IMR-90 (cell line): ENCODE measurements around the gene SLC5A10. TPM values are rescaled to one million over a fixed set of nuclear protein-coding genes. Genes with fewer than 3 reads are reported as not detected.

Source experiments
- ATAC-seq: fragments of 200-7000 bp; cut with Tn5 transposase; 2 replicates; pipeline ENCODE4 v1.9.1; 2020; ENCODE audit warnings: low read depth, mild to moderate bottlenecking, moderate library complexity
- BruUV-seq: library from RNA; stranded (reverse); fragments of 400-500 nt; replicated peaks from 2 replicates; lab custom pipeline; 2021; lab: Mats Ljungman, UMichigan
- CTCF ChIA-PET: fragments of 300-600 bp; formaldehyde crosslinking; extraction: SDS; loops from one replicate; lab custom pipeline; 2021; ENCODE audit warnings: antibody characterized with exemption; lab: Yijun Ruan, JAX
- POLR2A ChIA-PET: fragments of 300-600 bp; sonication (Branson Sonifier 250); formaldehyde crosslinking; loops from one replicate; lab custom pipeline; 2022; ENCODE audit warnings: antibody characterized with exemption; ENCODE audit not compliant: unreplicated experiment; lab: Charles Lee
- DNase-seq: peaks from one replicate; pipeline ENCODE4 v3.0.0; 2013
- H2AFZ ChIP-seq: replicated peaks from 2 replicates; pipeline ENCODE3; 2013; ENCODE audit warnings: low read length, mild to moderate bottlenecking; ENCODE audit not compliant: poor library complexity
- H2AK5ac ChIP-seq: 2 replicates; pipeline ENCODE4 v1.6.1; 2013; ENCODE audit warnings: low read depth, low read length, inconsistent platforms
- H2AK9ac ChIP-seq: replicated peaks from 2 replicates; pipeline ENCODE3; 2013; ENCODE audit warnings: mild to moderate bottlenecking, low read depth, low read length, moderate library complexity; ENCODE audit not compliant: poor library complexity
- H2BK120ac ChIP-seq: 2 replicates; pipeline ENCODE4 v1.6.1; 2013; ENCODE audit warnings: low read depth, low read length, inconsistent platforms
- H2BK15ac ChIP-seq: 3 replicates; pipeline ENCODE4 v1.6.1; 2013; ENCODE audit warnings: low read depth, low read length, inconsistent platforms
- H2BK20ac ChIP-seq: 2 replicates; pipeline ENCODE4 v1.6.1; 2013; ENCODE audit warnings: low read depth, mild to moderate bottlenecking, inconsistent platforms, low read length, moderate library complexity
- H2BK5ac ChIP-seq: 2 replicates; pipeline ENCODE4 v1.6.1; 2013; ENCODE audit warnings: mild to moderate bottlenecking, low read depth, low read length, inconsistent platforms; ENCODE audit not compliant: poor library complexity, severe bottlenecking
- H3K14ac ChIP-seq: replicated peaks from 2 replicates; pipeline ENCODE4 v1.6.1; 2013; ENCODE audit warnings: low read depth, low read length, inconsistent platforms
- H3K18ac ChIP-seq: 2 replicates; pipeline ENCODE4 v1.6.1; 2013; ENCODE audit warnings: low read depth, low read length, control low read depth
- H3K23ac ChIP-seq: 2 replicates; pipeline ENCODE4 v1.6.1; 2013; ENCODE audit warnings: low read depth, low read length, inconsistent platforms
- H3K27ac ChIP-seq: 2 replicates; pipeline ENCODE4 v1.5.1; 2013; ENCODE audit warnings: mild to moderate bottlenecking, control low read depth, low read length; ENCODE audit not compliant: insufficient read depth
- H3K27me3 ChIP-seq: 2 replicates; pipeline ENCODE4 v1.6.1; 2013; ENCODE audit warnings: low read length; ENCODE audit not compliant: control insufficient read depth, insufficient read depth
- H3K36me3 ChIP-seq: 2 replicates; pipeline ENCODE4 v1.6.1; 2013; ENCODE audit warnings: low read length, mixed read lengths; ENCODE audit not compliant: control insufficient read depth, insufficient read depth
- H3K4ac ChIP-seq: 2 replicates; pipeline ENCODE4 v1.6.1; 2013; ENCODE audit warnings: low read depth, low read length, inconsistent platforms
- H3K4me1 ChIP-seq: 2 replicates; pipeline ENCODE4 v1.6.1; 2013; ENCODE audit warnings: low read length, mixed read lengths; ENCODE audit not compliant: control insufficient read depth, insufficient read depth
- H3K4me2 ChIP-seq: 2 replicates; pipeline ENCODE4 v1.6.1; 2013; ENCODE audit warnings: low read depth, mild to moderate bottlenecking, control low read depth, low read length, moderate library complexity
- H3K4me3 ChIP-seq: 2 replicates; pipeline ENCODE4 v1.5.1; 2013; ENCODE audit warnings: low read depth, mild to moderate bottlenecking, control low read depth, low read length, moderate library complexity; ENCODE audit not compliant: insufficient read depth
- H3K56ac ChIP-seq: 2 replicates; pipeline ENCODE4 v1.6.1; 2013; ENCODE audit warnings: low read length, inconsistent platforms; ENCODE audit not compliant: insufficient read depth; ENCODE audit errors: extremely low read depth
- H3K79me1 ChIP-seq, 2 experiments: 2 replicates each; pipeline ENCODE4 v1.6.1; 2013; ENCODE audit warnings: low read length in 2 of 2, inconsistent platforms in 1 of 2, low read depth in 1 of 2
- H3K9ac ChIP-seq: 2 replicates; pipeline ENCODE4 v1.6.1; 2013; ENCODE audit warnings: low read depth, low read length, control low read depth
- H3K9me1 ChIP-seq: 2 replicates; pipeline ENCODE4 v1.6.1; 2013; ENCODE audit warnings: low read length, inconsistent platforms; ENCODE audit not compliant: insufficient read depth
- H3K9me3 ChIP-seq: 2 replicates; pipeline ENCODE4 v1.6.1; 2013; ENCODE audit warnings: low read length; ENCODE audit not compliant: control insufficient read depth, insufficient read depth
- H4K20me1 ChIP-seq: 2 replicates; pipeline ENCODE4 v1.6.1; 2013; ENCODE audit warnings: low read length, inconsistent platforms; ENCODE audit not compliant: insufficient read depth
- H4K5ac ChIP-seq: 2 replicates; pipeline ENCODE4 v1.6.1; 2013; ENCODE audit warnings: mild to moderate bottlenecking, low read depth, low read length, control low read depth
- H4K8ac ChIP-seq, 2 experiments: 2 replicates each; pipeline ENCODE4 v1.6.1; 2013; ENCODE audit warnings: low read depth in 2 of 2, low read length in 2 of 2, control low read depth in 1 of 2, inconsistent platforms in 1 of 2
- H4K91ac ChIP-seq: 2 replicates; pipeline ENCODE4 v1.6.1; 2013; ENCODE audit warnings: low read depth, low read length, inconsistent platforms; ENCODE audit not compliant: insufficient read depth
- BHLHE40 ChIP-seq: fragments of 150-350 bp; IDR thresholded peaks from 2 replicates; pipeline ENCODE4 v1.6.1; 2016; ENCODE audit warnings: mild to moderate bottlenecking, low read depth, low read length
- CEBPB ChIP-seq: IDR thresholded peaks from 2 replicates; pipeline ENCODE4 v1.6.1; 2012; ENCODE audit warnings: low read depth, low read length, improper control_type of control experiment
- CHD1 ChIP-seq: IDR thresholded peaks from 2 replicates; pipeline ENCODE4 v1.6.1; 2012; ENCODE audit warnings: low read depth, low read length, improper control_type of control experiment
- FOS ChIP-seq: fragments of 150-350 bp; IDR thresholded peaks from 2 replicates; pipeline ENCODE4 v1.6.1; 2016; ENCODE audit warnings: low read depth, low read length
- MAFK ChIP-seq: IDR thresholded peaks from 2 replicates; pipeline ENCODE4 v1.6.1; 2012; ENCODE audit warnings: low read depth, low read length, improper control_type of control experiment
- MAZ ChIP-seq: IDR thresholded peaks from 2 replicates; pipeline ENCODE4 v1.6.1; 2012; ENCODE audit warnings: low read depth, mild to moderate bottlenecking, low read length, improper control_type of control experiment, moderate library complexity, borderline replicate concordance
- MXI1 ChIP-seq: IDR thresholded peaks from 2 replicates; pipeline ENCODE4 v1.6.1; 2012; ENCODE audit warnings: low read depth, mild to moderate bottlenecking, low read length, moderate library complexity, borderline replicate concordance
- NFE2L2 ChIP-seq: fragments of 150-350 bp; IDR thresholded peaks from 2 replicates; pipeline ENCODE4 v1.6.1; 2016; ENCODE audit warnings: low read depth, mild to moderate bottlenecking, low read length
- POLR2A ChIP-seq: IDR thresholded peaks from 2 replicates; pipeline ENCODE4 v1.6.1; 2012; ENCODE audit warnings: mild to moderate bottlenecking, low read depth, low read length
- RAD21 ChIP-seq: IDR thresholded peaks from 2 replicates; pipeline ENCODE4 v1.6.1; 2012; ENCODE audit warnings: low read length, improper control_type of control experiment
- RCOR1 ChIP-seq: IDR thresholded peaks from 2 replicates; pipeline ENCODE4 v1.6.1; 2012; ENCODE audit warnings: mild to moderate bottlenecking, low read length, improper control_type of control experiment; ENCODE audit not compliant: insufficient replicate concordance
- RFX5 ChIP-seq: IDR thresholded peaks from 2 replicates; pipeline ENCODE4 v1.8.0; 2012; ENCODE audit warnings: low read depth, mild to moderate bottlenecking, low read length, moderate library complexity
- SMC3 ChIP-seq: fragments of 150-350 bp; IDR thresholded peaks from 2 replicates; pipeline ENCODE4 v1.6.1; 2016; ENCODE audit warnings: low read depth, mild to moderate bottlenecking, antibody characterized with exemption, low read length, moderate library complexity
- WGBS, 2 experiments: methylation state at CpG; one replicate each; pipeline versions ENCODE4 v1.1.5 to v1.1.7; 2013; ENCODE audit warnings: missing lambda C conversion rate in 2 of 2; ENCODE audit not compliant: insufficient read length in 1 of 2; ENCODE audit errors: extremely low coverage in 2 of 2; 5-methylcytosine and 5-hydroxymethylcytosine counted together
- dilution Hi-C: fragments of 300-500 bp; cut with HindIII; formaldehyde crosslinking; loops from one replicate; pipeline ENCODE4 v1.14.3; 2018; ENCODE audit warnings: low sequenced_read_pairs; ENCODE audit not compliant: unreplicated experiment
- in situ Hi-C: fragments of 300-500 bp; cut with MboI; formaldehyde crosslinking; loops from 3 replicates; pipeline ENCODE4 v1.14.3; 2019; ENCODE audit warnings: low sequenced_read_pairs, inconsistent platforms, mixed read lengths
- intact Hi-C: fragments of 100-400 bp; cut with micrococcal nuclease; formaldehyde crosslinking; loops from 2 replicates; pipeline ENCODE4 v1.10.0; 2022
- polyA plus RNA-seq, 3 experiments: library from polyadenylated mRNA; depleted of rRNA; stranded (reverse); fragments of >200 nt; gene quantifications; 2 replicates each; pipeline ENCODE4 v1.2.3, GENCODE V29; 2012; ENCODE audit warnings: low replicate concordance in 1 of 3
- total RNA-seq: library from RNA; depleted of rRNA; stranded (reverse); fragments of >200 nt; gene quantifications from 2 replicates; pipeline ENCODE4 v1.2.3, GENCODE V29; 2012
- TF ChIP-seq, protein P1 (sequence below): fragments of 150-350 bp; IDR thresholded peaks from 2 replicates; pipeline ENCODE4 v1.6.1; 2017; ENCODE audit warnings: mild to moderate bottlenecking, antibody characterized with exemption, low read length, low read depth
- TF ChIP-seq, protein P2 (sequence below): fragments of 150-350 bp; IDR thresholded peaks from 2 replicates; pipeline ENCODE4 v1.6.1; 2016; ENCODE audit warnings: low read depth, mild to moderate bottlenecking, low read length, moderate library complexity, borderline replicate concordance
- TF ChIP-seq, protein P3 (sequence below): conservative IDR thresholded peaks from 2 replicates; pipeline ENCODE4 v1.5.1; 2012; ENCODE audit warnings: mild to moderate bottlenecking, low read depth, low read length, improper control_type of control experiment

SLC5A10 gene
- total and polyA plus RNA-seq, 2 of the 4 experiments (the other 2 are of a cell fraction): not detected

DNA sequence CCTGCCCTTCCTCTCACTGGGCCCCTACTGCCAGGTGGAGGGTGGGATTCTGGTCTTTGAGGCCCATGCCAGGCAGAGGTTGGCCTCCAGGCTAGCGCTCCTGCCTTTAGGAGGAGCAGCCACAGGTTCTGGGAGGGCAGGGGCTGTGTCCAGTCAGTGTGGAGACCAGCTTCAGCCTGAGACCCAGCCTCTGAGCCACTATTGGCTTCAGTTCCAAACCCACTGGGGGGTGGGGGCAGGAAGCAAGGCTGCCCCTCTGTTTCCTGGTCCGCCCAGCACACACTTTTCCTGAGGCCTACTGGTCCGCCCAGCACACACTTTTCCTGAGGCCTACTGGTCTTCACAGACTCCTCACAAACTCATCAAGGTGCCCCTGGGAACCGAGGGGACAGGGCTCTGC lies 16.4 kb downstream of the SLC5A10 start:
- no peaks in the 10 kb centered on the region for H4K20me1 ChIP-seq
- 90% methylated on average over 2 of the region's 4 CpGs; no CpG with 5 or more reads in 1 of the 2 experiments for WGBS, 2 experiments
- H2AFZ ChIP-seq: peak overlapping the region; percentile 23
- H2BK120ac ChIP-seq: no peak overlapping the region
- peaks cover 4% of the 10 kb centered on the region; the same call in 1 of the 2 replicates for H3K9me1 ChIP-seq
- H3K9me3 ChIP-seq: no peaks in the 10 kb centered on the region
- H4K8ac ChIP-seq: no peak overlapping the region
- H2AK5ac ChIP-seq: no peak overlapping the region
- peaks cover 12% of the 10 kb centered on the region for H3K4me1 ChIP-seq
- ChIA-PET POLR2A (no interaction called here), CTCF (no interaction called here)
- no peak overlapping the region for H3K4me3 ChIP-seq
- peaks cover 21% of the 10 kb centered on the region for H3K36me3 ChIP-seq
- H3K14ac ChIP-seq: no peak overlapping the region
- no peak overlapping the region for H3K4ac ChIP-seq
- in situ Hi-C loops (no loop called here), intact Hi-C loops (no loop called here), dilution Hi-C loops (no loop called here)
- H4K5ac ChIP-seq: no peak overlapping the region
- DNase-seq (no peak), ATAC-seq (no peak)
- peak overlapping the region; percentile 52 for H2AK9ac ChIP-seq
- H3K27me3 ChIP-seq: no peaks in the 10 kb centered on the region
- no peak overlapping the region; the same call in 1 of the 2 replicates for H4K91ac ChIP-seq
- BruUV-seq: no TSS peak
- no peak overlapping the region for H3K56ac ChIP-seq
- peaks cover 8 to 11% of the 10 kb centered on the region in 2 experiments; a peak in 3 of 4 replicates for H3K79me1 ChIP-seq
- no peak overlapping the region for H2BK15ac ChIP-seq
- H3K4me2 ChIP-seq: no peak overlapping the region
- H3K18ac ChIP-seq: no peak overlapping the region
- no peak overlapping the region for H3K9ac ChIP-seq
- no peak overlapping the region for H2BK20ac ChIP-seq
- no peak overlapping the region for H2BK5ac ChIP-seq
- no peak overlapping the region for H3K23ac ChIP-seq
- H3K27ac ChIP-seq: no peak overlapping the region
- TF ChIP-seq CHD1: no peak
- TF ChIP-seq, protein P1, sequence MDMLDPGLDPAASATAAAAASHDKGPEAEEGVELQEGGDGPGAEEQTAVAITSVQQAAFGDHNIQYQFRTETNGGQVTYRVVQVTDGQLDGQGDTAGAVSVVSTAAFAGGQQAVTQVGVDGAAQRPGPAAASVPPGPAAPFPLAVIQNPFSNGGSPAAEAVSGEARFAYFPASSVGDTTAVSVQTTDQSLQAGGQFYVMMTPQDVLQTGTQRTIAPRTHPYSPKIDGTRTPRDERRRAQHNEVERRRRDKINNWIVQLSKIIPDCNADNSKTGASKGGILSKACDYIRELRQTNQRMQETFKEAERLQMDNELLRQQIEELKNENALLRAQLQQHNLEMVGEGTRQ: no peak
- TF ChIP-seq, protein P2, sequence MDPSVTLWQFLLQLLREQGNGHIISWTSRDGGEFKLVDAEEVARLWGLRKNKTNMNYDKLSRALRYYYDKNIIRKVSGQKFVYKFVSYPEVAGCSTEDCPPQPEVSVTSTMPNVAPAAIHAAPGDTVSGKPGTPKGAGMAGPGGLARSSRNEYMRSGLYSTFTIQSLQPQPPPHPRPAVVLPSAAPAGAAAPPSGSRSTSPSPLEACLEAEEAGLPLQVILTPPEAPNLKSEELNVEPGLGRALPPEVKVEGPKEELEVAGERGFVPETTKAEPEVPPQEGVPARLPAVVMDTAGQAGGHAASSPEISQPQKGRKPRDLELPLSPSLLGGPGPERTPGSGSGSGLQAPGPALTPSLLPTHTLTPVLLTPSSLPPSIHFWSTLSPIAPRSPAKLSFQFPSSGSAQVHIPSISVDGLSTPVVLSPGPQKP: no peak
- no peak for TF ChIP-seq RCOR1
- no peak for TF ChIP-seq RFX5
- no peak for TF ChIP-seq MAZ
- TF ChIP-seq POLR2A: no peak
- no peak for TF ChIP-seq NFE2L2
- no peak for TF ChIP-seq BHLHE40
- TF ChIP-seq MXI1: no peak
- TF ChIP-seq FOS: no peak
- TF ChIP-seq RAD21: no peak
- TF ChIP-seq CEBPB: no peak
- no peak for TF ChIP-seq SMC3
- TF ChIP-seq, protein P3, sequence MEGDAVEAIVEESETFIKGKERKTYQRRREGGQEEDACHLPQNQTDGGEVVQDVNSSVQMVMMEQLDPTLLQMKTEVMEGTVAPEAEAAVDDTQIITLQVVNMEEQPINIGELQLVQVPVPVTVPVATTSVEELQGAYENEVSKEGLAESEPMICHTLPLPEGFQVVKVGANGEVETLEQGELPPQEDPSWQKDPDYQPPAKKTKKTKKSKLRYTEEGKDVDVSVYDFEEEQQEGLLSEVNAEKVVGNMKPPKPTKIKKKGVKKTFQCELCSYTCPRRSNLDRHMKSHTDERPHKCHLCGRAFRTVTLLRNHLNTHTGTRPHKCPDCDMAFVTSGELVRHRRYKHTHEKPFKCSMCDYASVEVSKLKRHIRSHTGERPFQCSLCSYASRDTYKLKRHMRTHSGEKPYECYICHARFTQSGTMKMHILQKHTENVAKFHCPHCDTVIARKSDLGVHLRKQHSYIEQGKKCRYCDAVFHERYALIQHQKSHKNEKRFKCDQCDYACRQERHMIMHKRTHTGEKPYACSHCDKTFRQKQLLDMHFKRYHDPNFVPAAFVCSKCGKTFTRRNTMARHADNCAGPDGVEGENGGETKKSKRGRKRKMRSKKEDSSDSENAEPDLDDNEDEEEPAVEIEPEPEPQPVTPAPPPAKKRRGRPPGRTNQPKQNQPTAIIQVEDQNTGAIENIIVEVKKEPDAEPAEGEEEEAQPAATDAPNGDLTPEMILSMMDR: no peak
- no peak for TF ChIP-seq MAFK
